Activated CD4-positive, alpha-beta T cell treated with anti-CD3 and anti-CD28 coated beads, Interleukin-10, Interleukin-2, amounts not matched to agents 100 ng/mL and 50 ng/mL, durations not matched to agents 16 hours and 8 hours (primary cell): Measurements from ENCODE around the gene C21orf58.
A peak's percentile ranks its signal among the peaks of the same experiment; 100 is the strongest.

Experiments used
- DNase-seq: peaks from one replicate; pipeline ENCODE4 v3.0.0-alpha.2; 2020

C21orf58 gene

DNA sequence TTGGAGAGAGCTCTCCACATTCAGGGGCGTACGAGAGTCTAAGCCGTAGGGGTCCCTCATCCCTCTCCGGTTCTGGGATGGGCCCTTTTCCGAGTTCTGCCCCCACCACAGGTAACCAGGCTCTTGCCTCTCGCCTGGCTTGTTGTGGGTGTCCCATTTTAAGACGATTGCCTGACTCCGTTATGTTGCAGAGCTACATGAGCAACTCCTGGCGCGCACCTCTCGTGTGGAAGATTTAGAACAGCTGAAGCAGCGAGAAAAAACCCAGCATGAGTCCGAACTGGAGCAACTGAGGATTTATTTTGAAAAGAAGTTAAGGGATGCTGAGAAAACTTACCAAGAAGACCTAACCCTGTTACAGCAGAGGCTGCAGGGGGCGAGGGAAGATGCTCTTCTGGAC lies 29.2 kb upstream of the C21orf58 start:
- DNase-seq = no peak

DNA sequence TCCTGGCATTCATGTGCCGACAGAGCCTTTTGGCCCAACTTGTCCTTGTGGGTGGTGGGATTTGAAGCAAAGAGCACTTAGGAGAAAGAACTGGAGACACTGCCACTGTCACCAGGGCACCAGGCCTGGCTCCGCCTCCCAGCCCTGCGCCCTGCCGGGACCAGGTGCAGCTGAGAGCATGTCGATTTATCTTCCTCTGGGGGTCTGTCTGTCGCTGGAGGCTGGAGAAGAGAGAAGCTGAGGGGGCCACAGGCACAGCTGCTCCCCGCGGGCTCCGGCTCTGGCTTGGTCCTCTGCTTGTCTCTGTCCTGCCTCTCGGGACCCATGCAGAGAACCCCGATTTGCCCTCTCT lies 28.5 kb upstream of the C21orf58 start:
- no peak for DNase-seq

DNA sequence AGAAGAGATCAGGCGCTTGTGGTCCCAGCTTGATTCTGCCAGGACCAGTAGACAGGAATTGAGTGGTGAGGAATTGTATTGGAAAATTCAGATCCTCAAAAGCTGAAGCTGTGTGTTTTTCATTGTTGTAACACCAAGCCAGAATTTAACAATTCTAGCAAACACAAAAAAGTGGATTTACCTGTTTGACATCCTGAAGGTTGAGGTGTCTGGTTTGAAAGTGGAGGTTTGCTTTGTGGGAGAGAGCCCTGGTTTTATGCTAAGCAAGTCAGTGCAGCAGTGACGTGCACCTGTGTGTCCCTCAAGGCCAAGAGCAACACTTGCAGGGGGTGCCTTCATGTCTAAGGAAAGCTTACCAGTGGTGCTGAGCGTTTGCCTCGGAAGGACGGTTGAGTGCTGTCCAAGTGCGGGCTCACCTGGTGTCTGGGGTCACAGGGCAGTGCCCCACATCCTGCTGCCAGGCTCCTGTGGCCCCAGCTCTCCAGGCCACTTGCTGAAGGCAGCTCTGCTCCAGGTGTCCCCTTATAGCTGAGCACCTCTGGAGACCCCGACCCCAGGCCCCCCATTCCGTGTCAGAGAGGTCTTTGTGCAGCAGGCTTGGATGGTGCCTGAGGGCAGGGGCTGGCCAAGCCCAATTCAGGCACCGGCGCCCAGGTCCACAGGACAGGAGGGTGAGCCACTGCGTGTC lies 27.9 kb upstream of the C21orf58 start:
- DNase-seq = no peak

DNA sequence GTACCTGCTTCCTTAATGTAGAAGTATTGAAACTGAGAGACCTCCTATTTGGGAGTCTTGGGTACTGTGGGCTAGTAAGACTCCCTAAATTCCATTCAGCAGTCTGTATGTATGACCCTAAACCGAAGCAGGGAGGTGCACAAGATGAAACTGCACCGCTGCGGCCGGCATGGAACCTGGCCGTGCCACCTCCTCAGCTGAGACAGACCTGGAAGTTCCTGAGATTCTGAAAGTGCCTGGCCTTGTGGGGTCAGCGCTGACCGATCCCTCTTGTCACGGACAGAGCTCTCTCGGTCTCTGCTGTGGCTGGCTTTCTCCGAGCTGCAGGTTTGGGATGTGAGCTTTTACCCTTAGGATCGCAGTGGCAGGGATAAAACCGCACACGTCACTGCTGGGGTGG lies 27.3 kb upstream of the C21orf58 start:
- no peak for DNase-seq

DNA sequence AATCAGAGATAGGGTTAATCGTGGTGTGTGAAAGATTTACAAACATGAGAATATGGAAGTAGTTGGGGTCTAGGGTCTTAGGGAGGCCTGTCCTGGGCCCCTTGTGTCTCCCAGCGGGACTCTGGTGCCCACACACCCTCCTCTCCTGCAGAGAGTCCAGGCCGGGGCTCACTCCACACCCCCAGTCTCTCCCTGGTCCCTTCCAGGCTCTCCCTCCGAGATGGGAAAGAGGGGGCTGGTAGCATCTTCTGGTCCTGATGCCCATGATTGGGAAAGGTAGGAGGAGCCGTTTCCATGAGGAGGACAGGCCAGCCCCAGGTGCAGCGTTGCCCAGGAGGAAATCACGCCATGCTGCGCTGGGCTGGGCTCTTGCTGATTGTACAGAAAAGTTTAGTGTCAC lies 26.9 kb upstream of the C21orf58 start:
- DNase-seq = no peak

DNA sequence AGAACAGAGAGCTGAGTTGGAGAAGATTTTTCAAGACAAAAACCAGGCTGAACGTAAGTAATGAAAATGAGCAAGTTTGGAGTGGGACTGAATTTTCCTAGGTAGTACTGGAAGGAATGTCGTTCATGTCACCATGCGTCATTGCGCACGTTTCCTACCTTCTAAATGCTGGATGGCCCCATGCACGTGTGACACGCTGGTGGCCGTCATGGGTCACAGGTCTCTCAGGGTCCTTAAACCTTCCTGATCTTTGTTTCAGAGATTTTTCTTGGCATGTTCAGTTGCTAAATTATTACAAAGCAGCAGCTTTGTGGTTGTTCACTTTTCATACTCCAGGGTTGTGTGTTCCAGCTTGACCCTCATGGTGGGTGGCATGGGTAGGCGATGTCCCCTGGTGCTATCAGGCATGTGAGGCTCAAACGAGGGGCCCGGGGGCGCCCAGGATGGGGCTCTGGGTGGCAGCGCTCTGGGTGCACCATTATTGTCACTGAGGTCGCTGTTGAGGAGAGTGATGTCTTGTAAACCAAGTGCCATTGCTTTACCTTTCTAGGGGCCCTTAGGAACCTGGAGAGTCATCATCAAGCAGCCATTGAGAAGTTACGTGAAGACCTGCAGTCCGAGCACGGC lies 25.6 kb upstream of the C21orf58 start:
- DNase-seq = no peak

DNA sequence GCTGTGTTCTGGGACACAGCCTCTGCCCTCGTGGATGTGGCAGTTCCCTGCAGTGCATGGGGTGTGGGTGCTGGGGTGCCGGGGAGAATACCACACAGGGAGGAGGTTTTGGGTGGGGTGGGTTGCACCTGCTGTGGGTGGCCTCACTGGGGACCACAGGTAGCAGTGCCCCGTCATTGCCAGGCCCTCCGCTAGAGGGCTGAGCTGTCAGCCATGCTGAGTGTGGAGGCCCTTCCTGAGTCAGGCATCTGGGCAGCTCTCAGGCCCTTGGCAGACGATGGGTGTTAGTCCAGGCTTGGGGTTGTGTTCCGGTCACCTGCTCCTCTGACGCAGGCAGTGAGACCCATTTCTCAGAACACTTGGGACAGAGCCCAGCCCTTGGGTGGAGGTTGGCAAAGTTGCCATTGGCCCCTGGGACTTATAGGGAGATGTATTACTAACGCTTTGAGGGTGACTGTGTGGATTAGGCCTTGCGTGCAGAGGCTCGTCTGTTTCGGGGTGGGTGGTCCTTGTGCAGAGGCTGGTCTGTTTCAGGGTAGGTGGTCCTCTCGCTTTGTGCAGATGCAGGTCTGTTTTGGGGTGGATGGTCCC lies 24.2 kb upstream of the C21orf58 start:
- DNase-seq = no peak

DNA sequence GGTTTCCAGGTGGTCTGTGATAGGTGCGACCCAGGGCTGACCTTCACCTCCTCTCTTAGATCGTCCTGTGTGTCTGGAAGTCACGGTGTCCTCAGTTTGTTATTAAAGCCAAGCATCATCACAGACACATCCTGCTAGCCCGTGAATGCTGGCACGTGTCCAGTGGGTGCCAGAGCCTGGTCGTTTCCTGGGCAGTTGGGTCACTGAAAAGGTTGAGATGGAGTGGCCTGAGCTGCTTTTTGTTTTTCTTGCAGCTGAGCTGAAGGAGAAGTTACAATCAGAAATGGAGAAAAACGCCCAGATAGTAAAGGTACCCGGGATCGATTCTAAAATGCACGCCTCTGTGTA lies 23.5 kb upstream of the C21orf58 start:
- no peak for DNase-seq

DNA sequence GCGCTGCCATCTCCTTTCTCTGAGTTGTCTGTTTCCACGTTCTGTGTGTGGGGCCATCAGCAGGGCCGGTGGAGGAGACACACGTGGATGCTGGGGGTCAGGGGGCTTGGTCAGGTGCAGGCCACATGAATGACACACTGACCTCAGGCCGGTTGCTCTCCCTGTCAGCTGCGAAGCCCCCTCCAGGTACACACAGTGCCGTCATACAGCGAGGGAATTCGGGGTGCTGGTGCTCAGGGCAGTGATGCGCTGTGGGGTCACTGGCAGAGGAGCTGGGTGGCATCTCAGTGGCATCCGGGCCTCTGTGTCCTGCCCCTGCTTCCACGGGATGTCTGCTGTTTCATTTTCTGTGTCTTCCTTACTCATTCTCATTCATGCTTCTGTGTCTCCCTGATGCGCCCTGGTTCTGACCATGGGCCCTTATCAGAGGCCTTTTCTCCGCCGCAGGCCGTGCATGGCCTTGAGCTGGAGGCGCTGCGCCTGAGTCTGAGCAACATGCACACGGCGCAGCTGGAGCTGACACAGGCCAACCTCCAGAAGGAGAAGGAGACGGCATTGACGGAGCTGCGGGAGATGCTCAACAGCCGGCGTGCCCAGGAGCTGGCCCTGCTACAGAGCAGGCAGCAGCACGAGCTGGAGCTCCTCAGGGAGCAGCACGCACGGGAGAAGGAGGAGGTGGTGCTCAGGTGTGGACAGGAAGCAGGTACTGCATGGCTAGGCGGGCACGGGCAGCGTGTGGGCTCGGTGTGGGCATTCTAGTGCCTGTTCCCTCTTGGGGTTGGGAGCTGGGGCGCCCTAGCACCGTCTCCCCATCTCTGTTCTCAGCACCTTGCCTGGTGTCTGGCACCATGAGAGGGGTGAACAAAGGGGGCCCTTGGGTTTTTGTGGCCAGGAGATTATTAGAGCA lies 22.9 kb upstream of the C21orf58 start:
- no peak for DNase-seq

DNA sequence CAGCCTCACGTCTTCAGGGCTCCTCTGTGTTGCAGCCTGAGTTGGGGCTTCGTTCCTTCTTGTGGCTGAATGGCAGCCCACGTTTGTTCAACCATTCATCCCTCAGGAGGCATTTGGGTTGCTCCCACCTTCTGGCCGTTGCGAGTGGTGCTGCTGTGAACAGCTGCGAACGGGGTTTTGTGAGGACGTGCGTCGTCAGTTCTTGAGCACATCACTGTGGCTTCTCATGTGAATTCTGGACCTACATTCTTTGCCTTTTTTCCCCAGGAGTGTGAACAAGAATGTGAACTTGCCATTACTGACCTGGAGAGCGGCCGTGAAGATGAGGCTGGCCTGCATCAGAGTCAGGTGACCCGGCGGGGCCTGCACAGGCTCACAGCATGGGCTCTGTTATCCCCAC lies 22.2 kb upstream of the C21orf58 start:
- no peak for DNase-seq

DNA sequence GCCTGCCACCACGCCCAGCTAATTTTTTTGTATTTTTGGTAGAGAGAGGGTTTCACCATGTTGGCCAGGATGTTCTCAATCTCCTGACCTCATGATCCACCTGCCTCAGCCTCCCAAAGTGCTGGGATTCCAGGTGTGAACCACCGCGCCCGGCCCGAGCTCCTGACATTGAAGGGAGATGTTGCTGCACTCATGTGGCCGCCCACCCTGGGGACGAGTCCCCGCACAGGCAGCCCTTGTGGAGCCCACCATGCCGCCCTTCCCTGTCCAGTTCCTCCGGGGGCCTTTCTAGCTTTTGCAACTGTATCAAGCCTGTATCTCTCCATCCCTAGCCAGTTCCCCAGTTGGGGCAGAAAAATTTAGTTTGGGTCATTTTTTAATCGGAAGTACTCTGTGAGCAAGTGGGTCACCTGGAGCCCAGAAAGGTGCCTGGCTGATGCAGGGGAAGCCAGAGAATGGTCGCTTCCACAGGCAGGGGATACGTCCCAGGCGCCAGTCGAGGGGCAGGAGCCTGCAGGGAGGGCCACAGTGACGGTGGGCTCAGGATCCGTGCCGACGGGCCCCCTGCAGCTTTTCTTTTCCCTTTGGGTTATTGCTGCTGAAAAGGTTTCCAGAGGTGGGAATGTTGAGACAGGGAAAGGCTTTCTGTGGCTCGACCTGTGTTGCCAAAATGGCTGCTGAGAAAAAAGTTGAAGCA lies 20.7 kb upstream of the C21orf58 start:
- DNase-seq = no peak

DNA sequence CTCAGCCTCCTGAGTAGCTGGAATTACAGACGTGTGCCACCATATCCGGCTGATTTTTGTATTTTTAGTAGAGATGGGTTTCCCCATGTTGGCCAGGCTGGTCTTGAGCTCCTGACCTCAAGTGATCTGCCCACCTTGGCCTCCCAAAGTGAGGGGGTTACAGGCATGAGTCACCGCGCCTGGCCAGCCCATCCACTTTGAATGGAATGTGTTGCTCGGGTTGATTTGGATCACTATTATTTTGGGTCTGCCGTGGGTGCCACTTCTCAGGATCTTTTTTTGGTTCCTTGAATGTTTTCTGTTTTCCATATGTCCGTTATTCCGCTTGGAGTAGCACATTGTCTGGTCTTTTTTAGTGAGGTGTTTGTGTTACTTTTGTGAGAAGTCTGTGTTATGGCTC lies 17.3 kb upstream of the C21orf58 start:
- no peak for DNase-seq

DNA sequence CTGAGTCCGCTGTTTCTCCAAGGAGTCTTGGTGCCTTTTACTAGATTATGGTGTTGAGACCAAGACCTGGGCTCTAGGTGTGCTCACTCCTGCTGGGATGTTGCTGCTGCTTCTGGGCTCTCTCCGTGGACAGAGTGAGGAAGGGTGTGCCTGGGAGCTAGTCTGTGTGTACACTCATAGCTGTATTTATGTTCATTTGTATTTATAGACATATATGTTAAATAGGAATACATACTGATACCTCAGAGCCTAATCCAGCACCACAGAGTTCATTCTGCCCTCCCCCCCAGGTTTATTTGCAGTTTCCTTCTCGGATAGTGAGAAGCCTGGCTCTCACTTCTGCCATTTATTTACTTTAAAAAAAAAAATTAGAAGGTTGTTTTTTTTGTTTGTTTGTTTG lies 12.9 kb upstream of the C21orf58 start:
- DNase-seq = no peak

DNA sequence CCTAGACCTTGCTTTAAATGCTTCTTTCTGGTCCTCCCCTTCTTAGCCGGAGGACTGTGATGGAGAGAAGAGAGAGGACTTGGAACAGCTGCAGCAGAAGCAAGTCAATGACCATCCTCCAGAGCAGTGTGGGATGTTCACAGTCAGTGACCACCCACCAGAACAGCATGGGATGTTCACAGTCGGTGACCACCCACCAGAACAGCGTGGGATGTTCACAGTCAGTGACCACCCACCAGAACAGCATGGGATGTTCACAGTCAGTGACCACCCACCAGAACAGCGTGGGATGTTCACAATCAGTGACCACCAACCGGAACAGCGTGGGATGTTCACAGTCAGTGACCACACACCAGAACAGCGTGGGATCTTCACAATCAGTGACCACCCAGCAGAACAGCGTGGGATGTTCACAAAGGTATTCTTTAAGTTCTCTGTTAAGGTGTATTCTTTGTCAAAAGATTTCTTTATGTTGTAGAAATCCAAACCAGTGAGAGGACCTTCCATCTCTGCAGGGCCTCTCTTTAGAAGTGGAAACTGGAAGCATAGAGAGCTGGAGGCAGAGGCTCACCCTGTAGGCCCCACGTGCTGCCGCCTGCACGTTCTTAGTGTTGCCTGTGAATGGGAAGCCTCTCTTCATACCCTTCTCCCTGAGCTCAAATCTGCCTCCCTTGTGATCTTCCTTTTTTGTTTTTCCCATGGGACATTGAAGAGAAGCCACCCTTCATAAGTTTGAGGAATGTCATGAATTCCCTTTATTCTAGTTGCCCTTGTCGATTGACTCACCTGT lies 10.9 kb upstream of the C21orf58 start:
- DNase-seq = no peak

DNA sequence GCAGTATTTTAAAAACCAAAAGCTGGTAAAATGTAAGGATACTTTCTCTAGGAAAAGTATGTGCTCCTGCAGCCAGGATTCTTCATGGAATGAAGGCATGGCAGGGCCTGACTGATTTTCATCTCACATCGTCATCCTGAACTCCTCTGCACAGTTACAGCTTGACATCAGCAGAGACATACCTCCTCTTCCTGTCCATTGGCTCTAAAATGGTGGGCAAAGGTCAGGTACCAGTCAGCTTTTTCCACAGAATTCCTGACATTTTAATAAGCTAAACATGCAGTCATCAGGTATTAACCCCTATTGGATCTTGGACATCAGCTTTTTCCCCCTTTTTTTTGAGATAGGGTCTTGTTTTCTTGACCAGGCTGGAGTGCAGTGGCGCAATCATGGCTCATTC lies 6.1 kb upstream of the C21orf58 start:
- no peak for DNase-seq

DNA sequence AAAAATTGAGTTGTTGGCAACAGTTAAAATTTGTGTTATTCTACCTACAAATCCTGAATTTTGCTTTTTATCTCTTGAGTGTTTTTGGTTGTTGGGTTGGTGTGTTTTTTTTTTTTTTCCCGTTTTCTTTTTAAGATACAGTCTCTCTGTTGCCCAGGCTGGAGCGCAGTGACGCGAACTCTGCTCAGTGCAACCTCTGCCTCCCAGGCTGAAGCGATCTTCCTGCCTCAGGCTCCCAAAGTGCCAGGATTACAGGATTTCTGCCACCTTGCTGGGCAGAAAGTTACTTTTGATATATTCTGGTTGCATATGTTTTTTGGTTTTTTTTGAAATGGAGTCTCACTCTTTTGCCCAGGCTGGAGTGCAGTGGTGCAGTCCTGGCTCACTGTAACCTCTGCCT lies 4.5 kb upstream of the C21orf58 start:
- no peak for DNase-seq

DNA sequence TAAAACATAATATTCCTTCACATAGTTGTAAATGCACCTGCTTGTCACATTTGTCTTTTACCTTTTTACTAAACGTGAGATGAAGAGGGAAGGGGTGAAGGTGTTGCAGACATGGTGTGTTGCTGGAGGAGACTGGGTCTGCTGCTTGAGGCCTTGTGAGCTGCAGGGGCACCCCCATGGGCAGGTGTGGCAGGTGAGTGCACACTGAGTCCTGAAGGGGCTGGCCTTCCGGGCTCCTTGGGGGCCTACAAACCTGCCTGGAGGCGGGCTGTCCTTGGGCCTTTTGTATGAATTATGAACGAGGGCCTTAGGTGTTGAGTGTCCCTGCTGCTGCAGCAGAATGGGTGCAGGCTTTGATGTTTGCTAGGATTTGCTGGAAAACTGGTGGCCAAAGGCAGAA lies 4.0 kb upstream of the C21orf58 start:
- DNase-seq = no peak

DNA sequence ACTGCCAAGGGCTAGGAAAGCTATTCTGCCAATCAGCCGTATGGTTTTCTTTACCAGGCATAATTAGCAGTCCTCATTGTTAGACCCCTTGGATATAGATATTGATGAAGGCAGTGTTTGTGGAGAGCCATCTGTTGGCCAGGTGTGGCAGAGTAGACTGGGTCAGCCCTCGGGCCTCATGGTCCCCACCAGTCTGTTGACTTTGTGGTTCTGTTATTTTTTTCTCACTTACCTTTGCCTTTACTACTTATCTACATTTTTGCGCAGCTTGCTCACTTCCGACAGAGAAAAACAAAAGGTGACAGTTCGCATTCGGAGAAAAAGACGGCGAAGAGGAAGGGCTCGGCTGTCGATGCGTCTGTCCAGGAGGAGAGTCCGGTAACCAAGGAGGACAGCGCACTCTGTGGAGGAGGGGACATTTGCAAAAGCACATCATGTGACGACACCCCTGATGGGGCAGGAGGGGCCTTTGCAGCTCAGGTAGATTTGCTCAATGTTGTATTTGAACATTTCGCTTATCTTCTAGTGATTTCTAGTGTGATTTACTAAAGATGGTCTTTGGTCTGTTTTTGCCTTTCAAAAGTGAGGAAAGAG lies 2.5 kb upstream of the C21orf58 start:
- no peak for DNase-seq

DNA sequence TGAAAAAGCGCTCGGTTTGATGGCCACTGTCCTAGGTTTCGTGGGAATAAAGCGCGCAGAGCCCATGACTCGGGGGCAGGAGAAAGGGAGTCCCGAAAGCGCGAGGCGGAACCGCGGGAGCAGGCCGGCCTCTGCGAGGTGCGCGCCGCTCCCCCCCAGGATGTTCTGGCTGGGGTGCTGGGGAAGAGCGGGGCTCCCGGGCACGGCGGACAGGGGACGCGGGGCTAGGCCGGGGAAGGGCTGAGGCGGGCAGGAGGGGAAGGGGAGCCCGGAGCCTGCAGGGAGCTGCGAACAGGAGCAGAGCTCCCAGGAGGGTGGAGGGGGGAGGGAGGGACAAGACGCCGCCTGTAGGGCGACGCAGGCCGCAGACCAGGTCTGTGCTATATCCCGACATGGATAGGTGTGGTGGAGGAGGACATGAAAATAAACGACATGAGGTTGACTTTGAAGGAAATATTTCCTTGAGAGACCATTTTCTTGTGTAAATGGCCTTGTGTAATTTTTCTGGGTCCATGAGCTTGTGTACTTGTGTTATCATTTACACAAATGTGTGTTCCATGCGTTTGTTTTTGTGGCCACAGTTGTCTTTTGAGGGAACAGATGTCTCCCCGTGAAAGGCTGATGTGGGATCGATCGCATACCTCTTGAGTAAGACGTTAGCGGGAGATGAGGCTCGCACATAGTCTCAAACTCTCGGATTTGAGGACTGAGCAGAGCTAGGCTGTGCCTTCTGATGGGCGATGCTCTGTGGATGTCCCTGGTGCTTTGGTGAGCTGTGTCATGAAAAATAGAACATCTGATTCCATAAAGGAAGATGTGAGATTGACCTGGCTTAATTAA lies 1.6 kb upstream of the C21orf58 start:
- peak; percentile 62 for DNase-seq

DNA sequence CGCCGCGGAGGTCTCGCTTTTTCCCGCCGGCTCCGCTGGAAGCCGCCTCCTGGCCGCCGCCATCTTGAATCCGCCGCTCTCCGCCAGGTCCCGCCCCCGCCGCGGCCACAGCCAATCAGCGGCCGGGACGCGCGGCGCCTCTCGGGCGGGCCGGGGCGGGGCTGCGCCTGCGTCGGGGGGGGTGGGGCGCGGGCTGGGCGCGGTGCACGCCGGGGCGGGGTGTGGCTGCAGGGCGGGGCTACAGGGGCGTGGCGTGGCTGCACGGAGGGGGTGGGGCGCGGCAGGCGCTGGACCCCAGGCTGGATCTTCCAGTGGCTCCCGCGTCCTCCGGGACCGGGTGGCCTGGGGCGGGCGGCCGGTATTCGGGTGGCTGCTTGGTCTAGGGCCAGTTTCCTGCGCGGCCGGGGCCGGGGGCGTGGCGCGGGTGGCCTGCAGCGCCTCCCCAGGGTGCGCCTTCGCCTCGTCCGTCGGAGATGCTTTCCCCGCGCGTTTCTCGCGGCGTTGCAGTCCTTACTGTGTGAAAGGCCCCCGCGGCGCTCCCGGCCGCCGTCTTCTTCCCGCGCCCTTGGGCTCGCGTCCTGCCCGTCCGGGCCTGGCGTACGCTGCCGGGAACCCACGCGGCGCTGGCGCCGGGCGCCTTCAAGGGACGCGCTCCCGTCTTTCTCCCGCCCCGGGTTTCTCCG lies 861 bp upstream of the C21orf58 start:
- peak; percentile 90 for DNase-seq
